Stimulated activated memory B cell treated with anti-CD40 and anti-IgM and Interleukin-4, amounts not matched to agents 10 μg/mL and 1 μg/mL and 100 μg/mL, for 72 hours (primary cell): ENCODE data around the gene PFDN2.

Experiments
- ATAC-seq: fragments of 150-1000 bp; cut with Tn5 transposase; 2 replicates; pipeline ENCODE4 v1.10.0; 2021
- H3K27ac Mint-ChIP-seq: one replicate; pipeline ENCODE4 v1.8.0; 2022; ENCODE audit warnings: mild to moderate bottlenecking, mixed read lengths
- H3K27me3 Mint-ChIP-seq: one replicate; pipeline ENCODE4 v1.8.0; 2022; ENCODE audit warnings: mixed read lengths
- H3K36me3 Mint-ChIP-seq: one replicate; pipeline ENCODE4 v1.8.0; 2022; ENCODE audit warnings: mixed read lengths
- H3K4me1 Mint-ChIP-seq: one replicate; pipeline ENCODE4 v1.8.0; 2022; ENCODE audit warnings: mixed read lengths
- H3K4me3 Mint-ChIP-seq: one replicate; pipeline ENCODE4 v1.8.0; 2022; ENCODE audit warnings: mild to moderate bottlenecking, moderate library complexity, mixed read lengths
- H3K9me3 Mint-ChIP-seq: one replicate; pipeline ENCODE4 v1.8.0; 2022; ENCODE audit warnings: mixed read lengths

Gene PFDN2

GRCh38 chr1:161117759-161118581, at the start of gene PFDN2, which contains the start of gene NIT1:
PFDN2 (minus strand) TSS chr1:161118037; CDS start chr1:161118026, 11 bp downstream.
NIT1 (plus strand) TSS chr1:161118105; CDS start chr1:161118177, 72 bp downstream.
- H3K27ac Mint-ChIP-seq, result peak within 1 kb of the TSS; percentile 94
- peaks cover 84% of the 10 kb centered on the region for H3K4me1 Mint-ChIP-seq
- peaks cover 37% of the 10 kb centered on the region for H3K36me3 Mint-ChIP-seq
- no peaks in the 10 kb centered on the region for H3K27me3 Mint-ChIP-seq
- H3K4me3 Mint-ChIP-seq, result peak within 1 kb of the TSS; percentile 92
- peak; percentile 93 for ATAC-seq
- no peaks in the 10 kb centered on the region for H3K9me3 Mint-ChIP-seq

GRCh38 chr1:161166669-161167548, 49.1 kb upstream of the PFDN2 start:
- Mint-ChIP-seq H3K27ac (peak overlapping the region; percentile 95), H3K9me3 (no peaks in the 10 kb centered on the region), H3K36me3 (peaks cover 39% of the 10 kb centered on the region), H3K27me3 (no peaks in the 10 kb centered on the region), H3K4me3 (peak overlapping the region; percentile 79), H3K4me1 (peaks cover 45% of the 10 kb centered on the region)
- ATAC-seq, result no peak

GRCh38 chr1:161165742-161166668, 48.2 kb upstream of the PFDN2 start, which contains the start of gene PPOX:
PPOX (plus strand) TSS chr1:161166426; CDS start chr1:161166848, 422 bp downstream.
- Mint-ChIP-seq H3K9me3 (no peaks in the 10 kb centered on the region), H3K4me3 (peak within 1 kb of the TSS; percentile 79), H3K27ac (peak within 1 kb of the TSS; percentile 95), H3K27me3 (no peaks in the 10 kb centered on the region), H3K4me1 (peaks cover 54% of the 10 kb centered on the region), H3K36me3 (peaks cover 40% of the 10 kb centered on the region)
- peak; percentile 98 for ATAC-seq

- no peak for ATAC-seq
- Mint-ChIP-seq H3K9me3 (no peaks in the 10 kb centered on the region), H3K36me3 (peaks cover 37% of the 10 kb centered on the region), H3K4me1 (peaks cover 63% of the 10 kb centered on the region), H3K27me3 (no peaks in the 10 kb centered on the region), H3K4me3 (peak overlapping the region; percentile 29), H3K27ac (peak overlapping the region; percentile 95)
Observed at GRCh38 chr1:161164901-161165610, 47.2 kb upstream of the PFDN2 start.

- H3K27ac Mint-ChIP-seq, result peak overlapping the region; percentile 3
- H3K4me3 Mint-ChIP-seq, result no peak overlapping the region
- peaks cover 37% of the 10 kb centered on the region for H3K36me3 Mint-ChIP-seq
Observed at GRCh38 chr1:161163793-161164192, 46.0 kb upstream of the PFDN2 start.

GRCh38 chr1:161162806-161163205, 45.0 kb upstream of the PFDN2 start:
- Mint-ChIP-seq H3K27me3 (no peaks in the 10 kb centered on the region), H3K27ac (peak overlapping the region; percentile 3)

More at GRCh38 chr1:161163793-161164192, 46.0 kb upstream of the PFDN2 start:
- no peak for ATAC-seq
- Mint-ChIP-seq H3K4me1 (peaks cover 71% of the 10 kb centered on the region), H3K9me3 (no peaks in the 10 kb centered on the region), H3K27me3 (no peaks in the 10 kb centered on the region)

GRCh38 chr1:161162052-161162451, 44.2 kb upstream of the PFDN2 start:
- peak overlapping the region; percentile 3 for H3K27ac Mint-ChIP-seq
- H3K9me3 Mint-ChIP-seq, result no peaks in the 10 kb centered on the region
- peaks cover 62% of the 10 kb centered on the region for H3K4me1 Mint-ChIP-seq
- no peak for ATAC-seq
- no peaks in the 10 kb centered on the region for H3K27me3 Mint-ChIP-seq
- H3K4me3 Mint-ChIP-seq, result no peak overlapping the region
- H3K36me3 Mint-ChIP-seq, result peaks cover 50% of the 10 kb centered on the region

More at GRCh38 chr1:161162806-161163205, 45.0 kb upstream of the PFDN2 start:
- Mint-ChIP-seq H3K4me3 (no peak overlapping the region), H3K9me3 (no peaks in the 10 kb centered on the region), H3K36me3 (peaks cover 42% of the 10 kb centered on the region), H3K4me1 (peaks cover 67% of the 10 kb centered on the region)
- no peak for ATAC-seq

- Mint-ChIP-seq H3K36me3 (peaks cover 53% of the 10 kb centered on the region), H3K27me3 (no peaks in the 10 kb centered on the region), H3K4me1 (peaks cover 58% of the 10 kb centered on the region), H3K4me3 (no peak overlapping the region), H3K27ac (peak overlapping the region; percentile 38), H3K9me3 (no peaks in the 10 kb centered on the region)
- ATAC-seq, result no peak
Observed at GRCh38 chr1:161161652-161162051, 43.8 kb upstream of the PFDN2 start.

- H3K4me3 Mint-ChIP-seq, result peak overlapping the region; percentile 81
- H3K9me3 Mint-ChIP-seq, result no peaks in the 10 kb centered on the region
- peaks cover 54% of the 10 kb centered on the region for H3K36me3 Mint-ChIP-seq
- peaks cover 58% of the 10 kb centered on the region for H3K4me1 Mint-ChIP-seq
- no peaks in the 10 kb centered on the region for H3K27me3 Mint-ChIP-seq
- ATAC-seq, result no peak
- peak overlapping the region; percentile 38 for H3K27ac Mint-ChIP-seq
Observed at GRCh38 chr1:161160671-161161145, 42.9 kb upstream of the PFDN2 start.

GRCh38 chr1:161159913-161160243, 42.0 kb upstream of the PFDN2 start:
- peak overlapping the region; percentile 85 for H3K27ac Mint-ChIP-seq
- H3K4me3 Mint-ChIP-seq, result peak overlapping the region; percentile 81
- no peaks in the 10 kb centered on the region for H3K9me3 Mint-ChIP-seq
- no peak for ATAC-seq
- H3K27me3 Mint-ChIP-seq, result no peaks in the 10 kb centered on the region
- H3K36me3 Mint-ChIP-seq, result peaks cover 57% of the 10 kb centered on the region
- H3K4me1 Mint-ChIP-seq, result peaks cover 58% of the 10 kb centered on the region

GRCh38 chr1:161159087-161159912, 41.5 kb upstream of the PFDN2 start, which contains the start of gene USP21:
USP21 (plus strand) TSS chr1:161159500; CDS start chr1:161160641, 1,141 bp downstream.
- H3K36me3 Mint-ChIP-seq, result peaks cover 52% of the 10 kb centered on the region
- no peaks in the 10 kb centered on the region for H3K27me3 Mint-ChIP-seq
- peak; percentile 97 for ATAC-seq
- peak within 1 kb of the TSS; percentile 85 for H3K27ac Mint-ChIP-seq
- peak within 1 kb of the TSS; percentile 81 for H3K4me3 Mint-ChIP-seq
- H3K9me3 Mint-ChIP-seq, result no peaks in the 10 kb centered on the region
- peaks cover 63% of the 10 kb centered on the region for H3K4me1 Mint-ChIP-seq

GRCh38 chr1:161158316-161159010, 40.6 kb upstream of the PFDN2 start:
- no peak for ATAC-seq
- H3K4me1 Mint-ChIP-seq, result peaks cover 60% of the 10 kb centered on the region
- no peaks in the 10 kb centered on the region for H3K9me3 Mint-ChIP-seq
- H3K4me3 Mint-ChIP-seq, result peak overlapping the region; percentile 18
- H3K27ac Mint-ChIP-seq, result peak overlapping the region; percentile 85
- no peaks in the 10 kb centered on the region for H3K27me3 Mint-ChIP-seq
- H3K36me3 Mint-ChIP-seq, result peaks cover 44% of the 10 kb centered on the region
